Activated CD8-positive, alpha-beta memory T cell treated with anti-CD3 and anti-CD28 coated beads, Interleukin-2, amount 50 U/mL, for 1 hour (primary cell): ENCODE data around the gene HES1.
"Not testable (repeated sequence)": the region's sequence is repeated elsewhere in the genome, so short reads cannot be mapped to it uniquely, and the experiment has no call there.

Source experiments
- DNase-seq: peaks from one replicate; pipeline ENCODE4 v3.0.0-alpha.2; 2020; ENCODE audit errors: extremely low read depth

HES1 gene, protein sequence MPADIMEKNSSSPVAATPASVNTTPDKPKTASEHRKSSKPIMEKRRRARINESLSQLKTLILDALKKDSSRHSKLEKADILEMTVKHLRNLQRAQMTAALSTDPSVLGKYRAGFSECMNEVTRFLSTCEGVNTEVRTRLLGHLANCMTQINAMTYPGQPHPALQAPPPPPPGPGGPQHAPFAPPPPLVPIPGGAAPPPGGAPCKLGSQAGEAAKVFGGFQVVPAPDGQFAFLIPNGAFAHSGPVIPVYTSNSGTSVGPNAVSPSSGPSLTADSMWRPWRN

DNA sequence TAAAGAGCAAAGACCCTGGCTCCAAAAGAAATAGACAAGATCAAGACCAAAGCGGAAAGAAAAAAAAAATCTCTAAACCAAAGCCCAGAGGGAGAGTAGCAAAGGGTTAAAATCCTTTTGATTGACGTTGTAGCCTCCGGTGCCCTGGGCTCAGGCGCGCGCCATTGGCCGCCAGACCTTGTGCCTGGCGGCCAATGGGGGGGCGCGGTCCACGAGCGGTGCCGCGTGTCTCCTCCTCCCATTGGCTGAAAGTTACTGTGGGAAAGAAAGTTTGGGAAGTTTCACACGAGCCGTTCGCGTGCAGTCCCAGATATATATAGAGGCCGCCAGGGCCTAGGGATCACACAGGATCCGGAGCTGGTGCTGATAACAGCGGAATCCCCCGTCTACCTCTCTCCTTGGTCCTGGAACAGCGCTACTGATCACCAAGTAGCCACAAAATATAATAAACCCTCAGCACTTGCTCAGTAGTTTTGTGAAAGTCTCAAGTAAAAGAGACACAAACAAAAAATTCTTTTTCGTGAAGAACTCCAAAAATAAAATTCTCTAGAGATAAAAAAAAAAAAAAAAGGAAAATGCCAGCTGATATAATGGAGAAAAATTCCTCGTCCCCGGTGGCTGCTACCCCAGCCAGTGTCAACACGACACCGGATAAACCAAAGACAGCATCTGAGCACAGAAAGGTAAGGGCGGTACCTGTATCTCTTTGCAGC, at the start of gene HES1:
HES1 (plus strand) TSS at position 343 of the 713 bp plus-strand sequence; CDS start at position 576, 233 bp downstream.
- no peak for DNase-seq

DNA sequence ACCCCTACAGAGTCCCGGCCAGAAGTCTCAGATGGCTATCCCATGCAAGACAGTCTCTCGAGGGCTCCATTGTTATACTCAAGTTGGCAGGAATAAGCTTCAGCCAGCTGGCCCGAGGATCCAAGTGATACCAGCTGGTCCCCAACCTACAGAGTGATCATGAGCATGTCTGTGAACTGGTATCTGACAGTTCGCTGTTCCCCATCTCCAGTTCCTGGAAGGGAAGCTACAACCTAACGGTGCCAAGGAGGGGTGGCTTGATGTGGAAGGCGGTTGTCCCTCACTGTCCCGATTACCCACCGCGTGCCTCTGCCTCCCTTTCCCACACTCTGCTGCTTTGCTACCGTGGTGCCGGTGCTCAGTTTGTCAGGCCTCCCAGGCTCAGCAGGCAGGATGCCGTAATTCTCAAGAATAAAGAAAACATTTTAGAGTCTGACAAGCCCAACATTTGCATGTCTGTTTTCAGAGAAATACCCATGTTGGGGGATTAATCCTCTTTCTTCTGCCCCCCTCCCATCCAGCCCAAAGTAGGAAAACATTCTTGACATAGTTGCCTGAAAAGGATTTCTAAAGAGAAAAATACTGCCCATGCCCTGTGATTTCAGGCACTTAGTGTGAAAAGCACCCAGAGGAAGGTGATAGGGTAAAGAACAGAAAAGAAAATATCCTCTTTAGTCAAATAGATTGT, 49.4 kb upstream of the HES1 start:
- DNase-seq = no peak

DNA sequence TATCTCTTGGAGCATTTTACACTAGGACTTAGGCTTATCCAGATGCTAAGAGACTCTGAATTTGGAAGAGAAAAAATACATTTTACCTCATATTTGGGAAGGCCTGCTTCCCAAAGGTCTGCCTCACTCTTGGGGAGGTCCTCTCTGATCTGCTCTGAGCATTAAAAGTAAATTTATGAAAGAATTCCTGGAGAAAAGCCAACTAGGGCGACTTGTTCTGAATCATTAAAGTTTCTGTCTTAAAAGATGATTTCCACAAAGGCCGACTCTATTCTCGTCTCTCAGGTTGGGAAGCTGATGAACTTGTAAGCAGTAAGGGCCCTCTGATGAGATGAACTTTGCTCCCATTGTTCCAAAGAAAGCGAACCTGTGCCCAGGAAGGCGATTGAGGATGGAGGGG, 48.7 kb upstream of the HES1 start:
- DNase-seq = no peak

DNA sequence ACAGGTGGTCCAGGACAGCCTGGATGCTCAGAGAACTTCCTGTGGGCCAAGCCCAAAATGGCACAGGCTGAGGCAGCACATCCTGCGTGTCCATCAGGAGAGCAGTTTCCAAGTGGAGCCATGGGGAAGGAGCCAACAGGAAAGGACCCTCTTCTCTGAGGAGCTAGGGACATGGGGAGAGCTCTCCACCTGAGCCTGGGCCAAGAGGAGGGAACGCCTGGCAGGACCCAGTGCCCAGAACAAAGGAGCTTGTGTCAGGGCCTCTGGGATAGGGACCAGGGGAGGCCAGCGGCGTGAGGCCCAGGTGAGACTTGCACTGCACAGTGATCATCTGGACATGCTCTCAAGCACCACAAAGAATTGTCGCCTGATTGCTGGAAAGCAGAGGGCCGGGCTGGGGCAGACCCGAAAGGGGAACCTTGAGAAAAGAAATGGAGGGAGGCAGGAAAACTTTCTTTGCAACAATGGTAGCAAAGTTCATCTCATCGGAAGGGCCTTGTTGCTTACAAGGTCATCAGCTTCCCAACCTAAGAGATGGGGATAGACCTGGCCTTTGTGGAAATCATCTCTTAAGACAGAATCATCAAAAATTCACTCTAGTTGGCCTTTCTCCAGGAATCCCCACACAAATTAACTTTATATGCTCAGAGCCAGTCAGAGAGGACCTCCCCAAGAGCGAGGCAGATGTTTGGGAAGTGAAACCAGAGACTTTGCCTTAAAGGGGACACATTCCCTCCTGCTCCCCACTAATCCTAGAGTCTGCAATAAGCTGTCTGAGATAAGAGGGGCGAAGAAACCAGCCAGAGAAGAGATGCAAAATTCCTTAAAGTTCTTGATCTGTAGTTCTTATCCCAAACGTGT, 47.7 kb upstream of the HES1 start:
- no peak for DNase-seq

DNA sequence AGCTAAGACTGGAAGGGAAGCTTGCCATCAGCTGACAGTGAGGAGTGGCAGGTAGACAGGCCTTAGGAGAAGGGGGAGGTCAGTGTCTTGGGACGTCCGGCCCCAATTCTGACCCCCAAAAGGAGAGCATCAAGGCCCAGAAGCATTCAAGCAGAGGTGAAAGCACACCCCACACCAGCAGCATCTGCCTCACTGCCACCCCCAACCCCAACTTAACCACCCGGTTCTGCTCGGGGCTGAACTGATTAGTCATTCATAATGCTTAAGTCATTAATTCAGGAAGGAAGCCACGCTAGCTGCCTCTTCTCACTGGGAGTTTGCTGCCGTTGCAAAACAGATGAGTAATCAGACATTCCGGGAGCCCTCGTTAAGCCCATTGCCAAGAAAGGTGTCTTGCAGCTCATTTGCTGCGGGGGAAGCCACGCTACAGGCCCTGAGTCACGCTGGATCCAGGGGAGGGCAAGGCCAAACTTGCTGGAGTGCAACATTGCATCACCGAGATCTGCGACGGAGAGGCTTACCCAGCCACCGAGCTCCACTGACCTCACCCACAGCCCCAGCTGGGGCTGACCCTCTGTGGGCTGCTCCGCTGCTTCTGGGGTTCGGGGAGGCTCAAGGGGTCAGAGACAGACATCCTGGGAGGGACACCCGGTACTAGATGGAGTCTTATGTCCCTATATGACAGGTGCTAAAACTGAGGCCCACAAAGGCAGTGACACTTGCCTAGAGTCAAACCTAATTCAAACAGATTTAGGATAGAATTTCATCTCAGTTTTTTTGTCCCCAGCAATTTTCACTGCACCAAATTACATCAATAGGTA, 46.4 kb upstream of the HES1 start:
- no peak for DNase-seq

DNA sequence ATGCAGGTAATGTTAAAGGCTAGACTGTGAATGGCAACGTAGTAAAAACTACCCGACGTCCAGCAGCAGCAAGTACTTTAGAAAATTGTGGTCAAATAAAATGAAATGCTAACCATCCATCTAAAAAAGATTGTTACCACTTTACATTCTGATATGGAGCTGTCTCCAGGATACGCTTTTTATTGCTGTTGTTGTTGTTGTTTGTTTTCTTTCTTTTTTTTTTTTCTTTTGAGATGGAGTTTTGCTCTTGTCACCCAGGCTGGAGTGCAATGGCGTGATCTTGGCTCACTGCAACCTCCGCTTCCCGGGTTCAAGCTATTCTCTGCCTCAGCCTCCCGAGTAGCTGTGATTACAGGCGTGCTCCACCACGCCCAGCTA, 45.8 kb upstream of the HES1 start:
- DNase-seq = not testable (repeated sequence)

DNA sequence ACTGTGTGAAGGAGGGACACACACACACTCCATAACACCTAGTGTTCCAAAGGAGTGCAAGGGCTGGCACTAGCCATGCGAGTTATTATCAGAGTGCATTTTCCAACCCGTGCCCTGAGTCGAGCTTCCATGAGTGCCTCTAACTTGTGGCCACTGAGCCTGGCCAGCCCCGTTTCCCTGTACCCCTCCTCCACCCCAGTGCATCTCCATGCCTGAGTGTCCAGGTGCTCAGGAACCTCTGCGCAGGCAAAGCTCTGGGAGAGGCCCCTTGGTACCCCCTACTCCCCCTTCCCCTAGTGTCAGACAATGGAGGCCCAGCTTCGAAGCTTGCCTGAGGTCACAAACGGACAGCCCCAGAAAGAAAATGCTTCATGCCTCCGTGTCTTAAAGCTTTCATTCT, 45.2 kb upstream of the HES1 start:
- no peak for DNase-seq

DNA sequence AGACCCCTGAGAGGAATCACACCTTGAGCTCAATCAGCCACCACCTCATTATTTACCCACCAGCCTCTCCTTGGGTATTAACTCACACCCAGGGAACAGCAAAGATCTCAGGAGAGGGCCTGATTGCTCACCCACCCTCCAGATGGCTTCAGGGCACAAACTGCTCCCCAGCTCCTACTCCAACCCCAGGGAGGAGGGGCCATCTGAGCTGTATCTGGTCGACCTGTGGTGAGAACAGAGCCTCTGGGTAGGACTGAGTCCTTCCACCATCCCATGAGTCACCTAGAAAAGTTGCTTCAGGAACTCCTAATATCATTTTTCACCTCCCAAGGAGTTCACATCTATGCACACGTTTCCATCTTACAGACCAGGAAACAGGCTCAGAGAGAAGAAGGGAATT, 44.8 kb upstream of the HES1 start:
- DNase-seq = no peak

DNA sequence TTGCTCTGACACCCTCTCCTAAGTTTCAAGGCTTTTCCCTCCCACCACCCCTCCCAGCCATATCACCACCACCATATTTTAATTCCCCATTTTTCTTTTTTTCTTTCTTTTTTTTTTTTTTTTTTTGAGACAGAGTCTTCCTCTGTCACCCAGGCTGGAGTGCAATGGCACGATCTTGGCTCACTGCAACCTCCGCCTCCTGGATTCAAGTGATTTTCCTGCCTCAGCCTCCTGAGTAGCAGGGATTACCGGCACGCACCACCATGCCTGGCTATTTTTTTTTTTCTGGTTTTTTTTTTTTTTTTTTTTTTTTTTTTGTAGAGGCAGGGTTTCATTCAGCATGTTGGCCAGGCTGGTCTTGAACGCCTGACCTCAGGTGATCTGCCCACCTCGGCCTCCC, 44.1 kb upstream of the HES1 start:
- DNase-seq = not testable (repeated sequence)

DNA sequence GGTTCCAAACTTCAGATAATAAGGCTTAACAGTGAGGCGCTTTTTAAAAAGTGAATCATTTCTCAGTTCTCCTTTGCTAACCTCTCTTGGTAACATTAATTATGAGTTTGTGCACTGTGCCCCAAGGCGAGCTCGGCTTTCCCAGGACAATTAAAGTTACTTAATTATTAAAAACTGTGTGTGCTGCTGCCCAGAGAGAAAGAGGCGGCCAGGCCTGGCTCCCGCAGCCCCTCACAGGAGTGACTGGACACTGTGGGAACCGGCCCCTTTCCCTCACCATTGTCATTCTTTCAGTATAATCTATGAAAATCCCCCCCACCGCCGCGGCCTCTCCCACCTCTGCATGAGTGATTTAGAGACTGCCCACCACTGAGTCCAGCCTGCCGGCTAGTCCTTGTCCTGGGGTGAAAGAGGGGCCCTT, 43.1 kb upstream of the HES1 start:
- DNase-seq = no peak

DNA sequence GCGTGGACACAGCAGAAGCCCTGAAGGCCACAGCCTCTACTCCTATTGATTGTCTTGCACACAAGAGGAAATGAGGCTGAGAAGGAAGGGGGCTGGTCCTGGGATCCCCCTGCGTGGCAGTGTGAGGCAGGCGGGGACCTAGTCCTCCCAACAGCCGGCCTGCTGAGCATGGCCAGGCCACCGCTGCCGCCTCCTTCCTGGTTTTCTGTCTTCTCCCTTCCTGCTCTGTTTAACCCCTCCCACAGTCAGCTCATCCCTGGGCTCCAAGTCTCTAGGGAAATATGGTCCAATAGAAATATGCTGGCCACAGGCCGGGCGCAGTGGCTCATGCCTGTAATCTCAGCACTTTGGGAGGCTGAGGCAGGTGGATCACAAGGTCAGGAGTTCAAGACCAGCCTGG, 42.1 kb upstream of the HES1 start:
- no peak for DNase-seq

DNA sequence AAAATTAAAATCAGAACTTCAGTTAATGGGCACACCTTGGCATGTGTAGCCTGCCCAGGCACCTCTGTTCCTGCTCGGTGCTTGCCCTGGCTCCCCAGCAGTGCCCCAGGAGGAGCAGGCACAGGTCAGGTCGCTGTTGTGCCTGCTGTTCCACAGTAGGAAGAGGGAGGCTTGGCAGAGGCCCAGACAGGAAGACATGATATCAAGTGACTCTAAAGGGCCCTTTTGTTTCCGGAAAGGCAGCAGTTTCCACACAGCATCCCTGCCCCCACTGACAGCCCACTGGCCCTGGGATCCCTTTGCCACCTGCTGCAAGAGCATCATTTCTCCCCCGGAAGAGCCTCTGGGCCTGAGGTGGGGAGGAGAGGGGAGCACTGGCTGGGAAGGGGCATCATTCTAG, 40.5 kb upstream of the HES1 start:
- DNase-seq = no peak

DNA sequence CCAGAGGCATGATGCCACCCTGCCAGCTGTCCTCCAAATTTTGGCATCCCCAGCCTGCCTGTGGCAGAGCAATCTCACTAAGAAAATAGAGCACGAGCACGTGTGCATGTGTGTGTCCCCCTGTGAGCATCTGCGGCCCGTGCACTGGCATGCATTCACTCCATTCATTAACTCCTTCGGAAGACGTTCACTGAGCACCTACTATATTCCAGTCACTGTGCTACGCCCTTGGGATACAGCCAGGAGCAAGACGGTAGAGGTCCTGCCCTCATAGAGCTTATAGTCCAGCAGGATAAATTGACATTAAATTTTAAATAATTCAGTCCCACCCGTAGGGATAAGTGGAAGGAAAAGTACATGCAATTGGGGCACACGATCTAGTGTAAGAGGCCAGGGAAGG, 40.0 kb upstream of the HES1 start:
- DNase-seq = no peak

DNA sequence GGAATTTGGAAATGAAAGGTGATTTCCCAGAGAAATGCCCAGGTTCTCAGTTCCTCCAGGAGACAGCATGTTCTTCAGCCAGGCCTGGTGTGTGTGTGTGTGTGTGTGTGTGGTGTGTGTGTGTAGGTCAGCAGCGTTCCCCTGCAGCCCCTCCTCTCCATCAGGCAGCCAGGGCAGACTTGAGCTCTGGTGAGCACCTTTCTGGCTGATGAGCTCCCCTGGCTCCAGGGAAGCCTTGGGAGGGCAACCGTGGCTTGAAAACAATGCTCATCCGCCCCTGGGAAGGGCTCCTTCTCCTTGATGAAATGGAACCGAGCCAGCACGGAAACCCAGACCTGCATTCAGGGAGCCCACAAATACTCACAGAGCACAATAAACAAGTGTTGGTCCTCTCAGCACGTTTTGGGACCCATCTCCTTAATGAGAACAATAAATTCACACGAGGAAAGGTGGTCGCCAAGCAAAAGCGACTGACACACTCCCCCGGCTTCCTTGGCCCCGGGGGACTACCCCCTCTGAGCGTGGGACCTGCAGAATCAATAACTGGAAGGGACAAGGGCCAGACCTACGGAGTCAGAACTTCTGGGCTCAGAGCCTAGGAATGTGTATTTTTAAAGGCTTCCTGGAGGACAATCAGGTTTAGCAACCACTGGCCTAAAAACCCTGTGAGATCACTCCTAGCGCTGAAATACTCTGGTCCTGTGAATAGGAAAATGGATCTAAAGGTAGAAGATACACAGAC, 38.6 kb upstream of the HES1 start:
- DNase-seq = no peak

DNA sequence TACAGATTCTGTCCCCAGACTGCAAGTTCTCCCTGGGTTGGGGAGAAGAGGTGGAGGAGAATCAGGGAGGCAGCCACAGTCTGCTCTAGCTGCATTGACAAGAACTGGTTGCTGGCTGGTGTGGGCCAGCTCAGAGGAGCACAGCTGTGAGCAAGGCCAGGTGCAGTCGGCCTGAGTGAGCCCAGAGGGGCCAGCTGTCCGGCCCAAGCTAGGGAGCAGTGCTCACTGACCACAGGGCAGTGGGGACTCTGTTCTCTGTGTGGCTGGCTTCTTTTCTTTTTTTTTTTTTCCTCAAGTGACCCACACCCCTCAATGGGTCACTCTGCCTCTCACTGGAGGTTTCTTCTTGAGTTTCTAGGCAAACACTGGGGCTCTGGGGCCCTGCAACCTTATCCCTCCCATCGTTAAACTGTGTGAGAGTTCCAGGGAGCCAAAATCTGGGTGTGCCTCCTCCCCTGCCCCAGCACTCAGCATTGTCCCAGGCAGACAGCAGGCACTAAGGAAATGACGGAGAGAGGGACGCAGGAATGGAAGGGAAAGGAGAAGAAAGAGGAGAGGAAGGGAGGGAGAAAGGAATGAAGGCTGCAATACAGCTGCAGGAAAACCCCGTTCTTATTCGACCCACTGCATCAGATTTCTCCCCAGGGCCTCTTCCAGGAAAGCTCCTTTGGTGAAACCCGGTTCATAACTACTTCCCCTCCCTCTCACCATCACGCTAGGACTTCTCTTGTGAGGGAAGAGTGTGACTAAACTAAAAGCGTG, 37.7 kb upstream of the HES1 start:
- no peak for DNase-seq

DNA sequence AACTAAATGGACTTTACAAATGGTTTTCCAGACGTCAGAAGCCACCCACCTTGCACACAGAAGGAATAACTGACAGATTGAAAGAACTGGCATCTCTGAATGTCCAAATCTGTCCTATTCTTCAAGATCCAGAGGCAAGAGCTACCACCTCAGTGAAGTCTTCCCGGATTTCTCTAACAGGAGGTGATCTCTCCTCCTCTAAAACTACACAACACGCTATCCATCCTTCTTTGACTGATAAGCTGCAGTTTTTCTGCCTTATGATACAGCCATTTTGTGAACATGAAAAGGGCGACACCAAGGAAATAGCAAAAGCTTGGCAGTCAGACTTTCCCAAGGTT, 37.1 kb upstream of the HES1 start:
- no peak for DNase-seq

DNA sequence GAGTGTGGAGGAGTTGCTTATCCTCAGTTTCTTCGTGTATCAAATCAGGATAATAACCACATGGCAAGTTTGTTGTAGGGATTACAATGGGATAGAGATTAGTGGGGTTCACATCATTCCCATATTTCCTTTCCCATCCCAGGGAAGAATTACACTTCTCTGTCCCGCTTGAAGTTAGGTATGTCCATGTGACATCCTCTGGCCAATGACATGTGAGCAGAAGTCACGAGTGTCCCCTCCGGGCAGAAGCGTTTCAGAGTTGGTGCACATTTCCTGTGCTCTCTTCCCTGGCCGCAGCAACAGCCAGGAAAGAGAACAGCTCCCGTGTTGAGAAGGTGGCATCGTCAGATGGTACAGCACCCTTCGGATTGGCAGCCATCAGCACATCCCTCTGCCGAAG, 36.7 kb upstream of the HES1 start:
- DNase-seq = no peak

DNA sequence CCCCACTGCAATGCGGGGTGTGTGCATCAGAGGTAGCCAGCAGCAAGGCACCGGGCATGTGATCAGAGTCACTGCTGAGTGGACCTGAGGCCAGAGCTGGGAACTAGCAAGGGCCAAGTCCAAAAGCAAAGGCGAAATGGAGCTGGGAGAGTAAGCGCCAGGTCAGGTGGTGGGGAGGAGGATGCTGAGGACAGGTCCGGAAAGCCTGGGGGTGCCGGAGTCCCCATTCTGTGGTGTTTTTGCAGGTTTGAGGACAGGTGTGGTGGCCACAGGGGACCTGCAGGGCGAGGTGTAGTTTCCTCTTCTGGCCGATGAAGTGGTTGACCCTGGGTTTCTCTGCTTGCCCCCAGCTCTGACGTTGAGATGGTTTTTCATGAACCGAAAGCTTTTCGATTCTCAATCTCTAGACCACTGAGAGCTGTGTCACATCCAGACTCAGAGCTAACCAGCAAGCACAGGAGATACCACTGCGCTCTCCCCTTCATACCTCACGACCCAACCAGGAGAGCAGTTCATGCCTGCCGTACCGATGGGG, 35.0 kb upstream of the HES1 start:
- DNase-seq = no peak

DNA sequence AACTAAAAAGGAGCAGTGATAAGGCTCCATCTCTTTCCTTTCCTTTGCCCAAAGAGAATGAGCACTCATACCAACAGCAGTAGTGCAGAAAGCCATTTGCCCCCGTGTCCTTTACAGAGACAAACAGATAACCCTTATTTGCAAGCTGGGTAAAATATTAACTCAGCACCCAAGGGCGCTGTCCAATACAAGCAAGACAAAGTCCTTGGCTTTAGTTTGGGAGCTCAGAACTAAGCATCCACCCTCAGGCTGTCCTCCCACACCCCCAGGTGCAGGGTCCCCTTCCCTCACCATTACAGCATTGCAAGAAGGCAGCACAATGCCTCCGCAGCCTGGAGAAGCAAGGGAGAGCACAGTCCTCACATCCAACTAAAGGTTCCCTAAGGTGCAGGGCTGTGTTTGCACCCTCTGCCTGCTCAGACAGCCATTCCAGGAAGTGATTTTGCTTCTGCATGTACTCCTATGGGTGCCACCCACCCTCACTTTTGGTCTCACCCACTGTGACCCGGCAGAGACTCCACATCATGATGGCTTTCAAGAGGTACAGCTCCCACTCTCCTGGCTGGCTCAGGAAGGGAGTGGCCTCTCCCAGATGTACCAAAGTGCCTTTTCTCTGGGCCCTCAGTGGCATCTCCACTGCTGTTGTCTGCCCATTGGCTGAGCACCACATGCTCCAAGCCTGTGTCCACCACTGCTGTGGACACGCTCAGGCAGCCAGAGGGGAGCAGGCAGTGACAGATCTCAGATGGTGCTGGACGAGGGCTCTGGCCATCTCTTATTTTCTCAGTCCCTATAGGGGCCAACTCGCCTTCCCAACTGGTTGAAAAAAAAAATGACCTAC, 34.1 kb upstream of the HES1 start:
- DNase-seq = no peak
